CD4-positive, alpha-beta T cell treated with Interleukin-15 for 1 hour (primary cell): ENCODE measurements around the gene ZNF710.
A peak's percentile ranks its signal among the peaks of the same experiment; 100 is the strongest.
"Not testable (repeated sequence)": the region's sequence is repeated elsewhere in the genome, so short reads cannot be mapped to it uniquely, and the experiment has no call there.

Source experiments
- DNase-seq: peaks from one replicate; pipeline ENCODE4 v3.0.0-alpha.2; 2020

Gene ZNF710

GRCh38 chr15:90083954-90084607, 83.0 kb downstream of the ZNF710 start:
- DNase-seq = no peak

- no peak for DNase-seq
Observed at GRCh38 chr15:90084876-90085423, 83.8 kb downstream of the ZNF710 start.

GRCh38 chr15:90085565-90085964, 84.4 kb downstream of the ZNF710 start:
- no peak for DNase-seq

- DNase-seq = peak; percentile 51
Observed at GRCh38 chr15:90086868-90087268, 85.7 kb downstream of the ZNF710 start.

- no peak for DNase-seq
Observed at GRCh38 chr15:90087454-90088154, 86.5 kb downstream of the ZNF710 start.

- no peak for DNase-seq
Observed at GRCh38 chr15:90090226-90090848, 89.2 kb downstream of the ZNF710 start.

- DNase-seq = no peak
Observed at GRCh38 chr15:90091156-90091931, 90.2 kb downstream of the ZNF710 start.

- no peak for DNase-seq
Observed at GRCh38 chr15:90095521-90095959, 94.4 kb downstream of the ZNF710 start.

GRCh38 chr15:90097475-90097874, 96.4 kb downstream of the ZNF710 start:
- peak; percentile 65 for DNase-seq

GRCh38 chr15:90099072-90099867, 98.1 kb downstream of the ZNF710 start:
- DNase-seq = peak; percentile 47

- DNase-seq = no peak
Observed at GRCh38 chr15:90099868-90100831, 99.0 kb downstream of the ZNF710 start.

- DNase-seq = no peak
Observed at GRCh38 chr15:90101130-90101968, 100.2 kb downstream of the ZNF710 start.

- DNase-seq = peak; percentile 69
Observed at GRCh38 chr15:90101969-90102890, 101.1 kb downstream of the ZNF710 start, which contains the start of gene IDH2. IDH2 (minus strand) TSS chr15:90102468; CDS start chr15:90102390, 78 bp downstream.

GRCh38 chr15:90103701-90104329, 102.7 kb downstream of the ZNF710 start:
- no peak for DNase-seq

GRCh38 chr15:90104551-90104950, 103.4 kb downstream of the ZNF710 start:
- no peak for DNase-seq

- no peak for DNase-seq
Observed at GRCh38 chr15:90105521-90105920, 104.4 kb downstream of the ZNF710 start.

GRCh38 chr15:90106522-90107117, 105.5 kb downstream of the ZNF710 start:
- DNase-seq = no peak

GRCh38 chr15:90108038-90108437, 106.9 kb downstream of the ZNF710 start:
- not testable (repeated sequence) for DNase-seq
